ENCODE measurements around the gene SLCO4C1.

DNA sequence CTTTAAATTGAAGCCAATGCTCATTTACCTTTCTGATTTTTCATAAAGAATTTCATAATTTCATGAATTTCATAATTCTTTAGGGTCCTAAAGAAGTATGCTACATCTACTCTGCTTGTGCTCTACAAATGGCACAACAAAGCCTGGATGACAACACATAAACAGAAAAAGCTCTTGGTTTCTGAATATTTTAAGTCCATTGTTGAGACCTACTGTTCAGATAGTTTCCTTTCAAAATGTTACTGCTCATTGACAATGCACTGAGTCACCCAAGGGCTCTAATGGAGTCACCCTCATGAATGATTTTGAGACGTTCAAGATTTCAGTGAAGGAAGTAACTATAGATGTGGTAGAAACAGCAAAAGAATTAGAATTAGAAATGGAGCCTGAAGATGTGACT, 74.1 kb downstream of the SLCO4C1 start:
- TF ChIP-seq, protein P1, sequence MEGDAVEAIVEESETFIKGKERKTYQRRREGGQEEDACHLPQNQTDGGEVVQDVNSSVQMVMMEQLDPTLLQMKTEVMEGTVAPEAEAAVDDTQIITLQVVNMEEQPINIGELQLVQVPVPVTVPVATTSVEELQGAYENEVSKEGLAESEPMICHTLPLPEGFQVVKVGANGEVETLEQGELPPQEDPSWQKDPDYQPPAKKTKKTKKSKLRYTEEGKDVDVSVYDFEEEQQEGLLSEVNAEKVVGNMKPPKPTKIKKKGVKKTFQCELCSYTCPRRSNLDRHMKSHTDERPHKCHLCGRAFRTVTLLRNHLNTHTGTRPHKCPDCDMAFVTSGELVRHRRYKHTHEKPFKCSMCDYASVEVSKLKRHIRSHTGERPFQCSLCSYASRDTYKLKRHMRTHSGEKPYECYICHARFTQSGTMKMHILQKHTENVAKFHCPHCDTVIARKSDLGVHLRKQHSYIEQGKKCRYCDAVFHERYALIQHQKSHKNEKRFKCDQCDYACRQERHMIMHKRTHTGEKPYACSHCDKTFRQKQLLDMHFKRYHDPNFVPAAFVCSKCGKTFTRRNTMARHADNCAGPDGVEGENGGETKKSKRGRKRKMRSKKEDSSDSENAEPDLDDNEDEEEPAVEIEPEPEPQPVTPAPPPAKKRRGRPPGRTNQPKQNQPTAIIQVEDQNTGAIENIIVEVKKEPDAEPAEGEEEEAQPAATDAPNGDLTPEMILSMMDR (IDR thresholded peaks at IDR 0.05) = no peak
- TF ChIP-seq POLR2A (IDR thresholded peaks at IDR 0.05) = no peak
